GM19193 (cell line): Measurements from ENCODE around the gene FYTTD1.
A peak's percentile ranks its signal among the peaks of the same experiment; 100 is the strongest.

Source experiments
- POLR2A ChIP-seq: IDR thresholded peaks from 4 replicates; pipeline ENCODE4 v1.6.1; 2011; ENCODE audit not compliant: insufficient read depth, insufficient read length; ENCODE audit errors: extremely low read depth

Gene FYTTD1

GRCh38 chr3:197736010-197736490 is 13.6 kb upstream of the FYTTD1 start:
- peak; percentile 55 for TF ChIP-seq POLR2A

- TF ChIP-seq POLR2A, result peak; percentile 70
These were observed 13.0 kb upstream of the FYTTD1 start, which contains the start of gene RUBCN for GRCh38 chr3:197736491-197737318. Gene RUBCN, minus strand, starts transcription at chr3:197736904. Its CDS starts 185 bp downstream, at chr3:197736719.

- TF ChIP-seq POLR2A, result no peak
These were observed 12.4 kb upstream of the FYTTD1 start for GRCh38 chr3:197737319-197737649.

GRCh38 chr3:197737749-197738462 is 11.8 kb upstream of the FYTTD1 start:
- no peak for TF ChIP-seq POLR2A

GRCh38 chr3:197742787-197743186 is 6.9 kb upstream of the FYTTD1 start:
- TF ChIP-seq POLR2A, result no peak

DNA sequence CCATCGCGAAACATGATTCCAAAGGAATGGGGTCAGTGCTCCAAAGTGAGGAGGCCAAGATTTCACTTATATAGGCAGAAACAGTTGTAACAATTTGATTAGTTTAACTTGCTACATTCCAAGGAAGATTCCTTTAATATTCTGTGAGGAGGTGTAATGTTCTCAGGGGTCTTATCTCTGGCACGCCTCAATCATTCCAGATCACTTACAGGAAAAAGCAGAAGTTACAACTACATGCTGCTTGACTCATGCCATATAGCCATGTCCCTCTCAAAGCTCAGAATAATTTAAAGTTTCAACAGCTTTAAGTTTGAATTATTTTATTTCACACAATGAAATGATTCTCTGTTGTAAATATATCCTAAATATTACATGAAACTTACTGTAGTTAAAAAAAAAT is 3.5 kb upstream of the FYTTD1 start:
- no peak for TF ChIP-seq POLR2A

GRCh38 chr3:197746801-197747237 is 2.9 kb upstream of the FYTTD1 start:
- TF ChIP-seq POLR2A, result no peak

- TF ChIP-seq POLR2A, result no peak
These were observed 927 bp upstream of the FYTTD1 start for GRCh38 chr3:197748597-197749314.

DNA sequence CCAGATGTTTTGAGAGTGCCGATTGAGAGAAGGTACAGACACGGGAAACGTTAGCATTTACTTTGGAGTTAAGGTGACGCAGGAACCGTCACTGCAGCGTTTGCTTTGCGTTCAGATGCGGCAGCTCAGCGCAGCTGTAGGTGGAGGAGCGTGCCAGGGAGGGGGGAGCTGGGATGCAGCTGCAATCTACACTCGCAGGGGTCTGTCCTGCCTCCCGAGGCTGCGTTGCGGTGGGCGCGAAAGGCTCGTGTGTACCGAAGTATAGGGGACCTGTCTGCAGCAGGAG is 425 bp upstream of the FYTTD1 start:
- no peak for TF ChIP-seq POLR2A

- peak; percentile 44 for TF ChIP-seq POLR2A
These were observed 731 bp downstream of the FYTTD1 start for GRCh38 chr3:197750396-197750831.

- no peak for TF ChIP-seq POLR2A
These were observed 1.4 kb downstream of the FYTTD1 start for GRCh38 chr3:197750858-197751737.

GRCh38 chr3:197752107-197752506 is 2.4 kb downstream of the FYTTD1 start:
- TF ChIP-seq POLR2A, result no peak

DNA sequence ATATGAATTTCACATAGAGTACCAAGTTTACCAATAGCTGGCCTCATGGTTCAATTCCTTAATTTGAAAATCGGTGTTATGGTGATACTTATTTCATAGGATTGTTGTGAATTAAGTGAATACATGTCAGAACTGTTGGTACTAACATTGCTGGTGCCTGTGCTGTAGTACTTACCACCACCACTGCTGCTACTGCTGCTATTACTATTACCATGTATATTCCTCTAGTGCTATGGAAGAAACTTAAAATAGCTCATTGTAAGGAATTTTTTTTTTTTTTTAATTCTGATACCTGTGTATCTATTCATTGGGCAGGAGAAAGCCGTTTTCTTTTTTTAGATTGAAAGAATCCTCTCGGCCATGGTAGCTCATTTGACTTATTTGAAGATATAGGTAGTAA is 3.6 kb downstream of the FYTTD1 start:
- TF ChIP-seq POLR2A, result no peak

DNA sequence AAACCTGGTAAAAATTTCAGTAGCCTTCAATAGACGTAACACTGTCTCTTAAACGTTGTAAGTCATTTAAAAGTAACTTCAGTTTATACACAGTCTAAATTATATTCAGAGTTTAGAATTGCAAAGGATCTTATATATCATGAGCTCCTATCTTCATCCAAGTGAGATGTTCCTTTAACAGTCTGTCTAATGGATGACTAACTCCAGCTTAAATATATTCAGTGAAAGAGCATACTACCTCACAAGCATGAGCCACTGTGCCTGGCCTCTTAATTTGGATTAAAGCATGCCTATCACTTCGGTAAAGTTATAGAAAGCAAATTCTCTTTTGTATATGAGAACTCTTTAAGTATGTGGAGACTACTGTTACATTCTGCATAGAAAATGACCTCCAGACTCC is 7.0 kb downstream of the FYTTD1 start:
- no peak for TF ChIP-seq POLR2A
